B cell (primary cell): Measurements from ENCODE around the gene IPO13. TPM values are rescaled to one million over a fixed set of nuclear protein-coding genes. Genes with fewer than 3 reads are reported as not detected.

Experiments
- ATAC-seq: fragments of 200-7000 bp; cut with Tn5 transposase; one replicate; pipeline ENCODE4 v1.10.0; 2021; ENCODE audit warnings: low read depth, mild to moderate bottlenecking, moderate number of reproducible peaks, moderate library complexity
- CTCF ChIA-PET: fragments of 350-600 bp; sonication (Branson Sonifier 250); formaldehyde crosslinking; loops from one replicate; lab custom pipeline; 2021; ENCODE audit warnings: antibody characterized with exemption, inconsistent platforms; lab: Charles Lee
- POLR2A ChIA-PET: fragments of 350-600 bp; sonication (Branson Sonifier 250); formaldehyde crosslinking; loops from one replicate; lab custom pipeline; 2021; ENCODE audit warnings: antibody characterized with exemption; lab: Charles Lee
- DNase-seq: peaks from one replicate; pipeline ENCODE4 v3.0.0; 2013
- H2AFZ ChIP-seq: 2 replicates; pipeline ENCODE4 v1.6.1; 2012; ENCODE audit warnings: mild to moderate bottlenecking, low read depth, low read length; ENCODE audit not compliant: insufficient read depth, poor library complexity, severe bottlenecking
- H3K27ac ChIP-seq, 2 donors: 1 replicate in 1 of 2; 2 replicates in 1 of 2; pipeline ENCODE4 v1.5.1; 2012 to 2013; ENCODE audit warnings: low read length in 2 of 2, mild to moderate bottlenecking in 2 of 2, moderate library complexity in 1 of 2
- H3K27me3 ChIP-seq, 4 experiments: fragments of 200-600 bp in 1 of 4; sonication (generic) in 1 of 4; replicated peaks in 1 of 4; 1 replicate in 2 of 4; 2 replicates in 2 of 4; pipeline versions ENCODE4 v1.6.1 to v1.7.0; 2013 to 2016; ENCODE audit warnings: low read length in 3 of 4, mild to moderate bottlenecking in 2 of 4, mixed read lengths in 1 of 4, moderate library complexity in 1 of 4; ENCODE audit not compliant: insufficient read depth in 4 of 4, control insufficient read depth in 3 of 4; ENCODE audit errors: control extremely low read depth in 1 of 4
- H3K36me3 ChIP-seq, 2 experiments: replicated peaks in 1 of 2; 1 replicate in 1 of 2; 2 replicates in 1 of 2; pipeline versions ENCODE4 v1.6.1 to v1.7.1; 2013; ENCODE audit warnings: low read length in 1 of 2; ENCODE audit not compliant: insufficient read depth in 2 of 2, control insufficient read depth in 1 of 2; ENCODE audit errors: control extremely low read depth in 1 of 2, extremely low read depth in 1 of 2
- H3K4me1 ChIP-seq, 2 donors: fragments of 200-600 bp in 1 of 2; sonication (generic) in 1 of 2; 1 replicate in 1 of 2; 2 replicates in 1 of 2; pipeline versions ENCODE4 v1.5.1 to v1.6.1; 2013 to 2017; ENCODE audit warnings: low read length in 2 of 2; ENCODE audit not compliant: control insufficient read depth in 2 of 2, insufficient read depth in 2 of 2
- H3K4me2 ChIP-seq: replicated peaks from 2 replicates; pipeline ENCODE3; 2012; ENCODE audit warnings: mild to moderate bottlenecking, low read depth, low read length; ENCODE audit not compliant: poor library complexity, severe bottlenecking
- H3K4me3 ChIP-seq, 5 experiments: fragments of 200-600 bp in 1 of 5; sonication (generic) in 1 of 5; 1 replicate in 3 of 5; 2 replicates in 2 of 5; pipeline versions ENCODE4 v1.5.1 to v1.7.0; 2011 to 2016; ENCODE audit warnings: low read length in 4 of 5, mild to moderate bottlenecking in 4 of 5, low read depth in 2 of 5, control low read depth in 1 of 5, moderate library complexity in 1 of 5; ENCODE audit not compliant: insufficient read depth in 1 of 5; ENCODE audit errors: control extremely low read depth in 1 of 5, extremely low read depth in 1 of 5
- H3K79me2 ChIP-seq: fragments of 200-600 bp; sonication (generic); one replicate; pipeline ENCODE4 v1.6.0; 2016; ENCODE audit warnings: low read length; ENCODE audit not compliant: control insufficient read depth, insufficient read depth
- H3K9ac ChIP-seq: fragments of 200-600 bp; sonication (generic); 2 replicates; pipeline ENCODE4 v1.6.1; 2017; ENCODE audit warnings: mild to moderate bottlenecking, low read length, moderate library complexity
- H3K9me3 ChIP-seq, 3 donors: one replicate each; pipeline versions ENCODE4 v1.6.1 to v1.7.1; 2013; ENCODE audit warnings: low read length in 2 of 3; ENCODE audit not compliant: control insufficient read depth in 2 of 3, insufficient read depth in 1 of 3; ENCODE audit errors: control extremely low read depth in 1 of 3
- H4K20me1 ChIP-seq: 2 replicates; pipeline ENCODE4 v1.6.0; 2012; ENCODE audit warnings: mild to moderate bottlenecking, low read length; ENCODE audit not compliant: insufficient read depth, control insufficient read depth, poor library complexity, severe bottlenecking
- H3K27ac Mint-ChIP-seq: one replicate; pipeline ENCODE4 v1.8.0; 2021; ENCODE audit warnings: mixed read lengths
- H3K27me3 Mint-ChIP-seq: one replicate; pipeline ENCODE4 v1.8.0; 2021; ENCODE audit warnings: mixed read lengths
- H3K4me1 Mint-ChIP-seq: one replicate; pipeline ENCODE4 v1.8.0; 2021; ENCODE audit warnings: mixed read lengths
- H3K4me3 Mint-ChIP-seq: one replicate; pipeline ENCODE4 v1.8.0; 2021; ENCODE audit warnings: mixed read lengths
- H3K9me3 Mint-ChIP-seq: one replicate; pipeline ENCODE4 v1.8.0; 2022; ENCODE audit warnings: mixed read lengths; ENCODE audit not compliant: insufficient read depth
- EZH2 ChIP-seq: IDR thresholded peaks from 2 replicates; pipeline ENCODE4 v1.6.1; 2012; ENCODE audit warnings: borderline replicate concordance, low read depth, mild to moderate bottlenecking, moderate library complexity, low read length; ENCODE audit not compliant: insufficient read depth, poor library complexity, severe bottlenecking
- WGBS: methylation state at CpG from one replicate; pipeline ENCODE4 v1.1.5; 2013; ENCODE audit warnings: missing lambda C conversion rate; ENCODE audit not compliant: insufficient coverage; 5-methylcytosine and 5-hydroxymethylcytosine counted together
- intact Hi-C: fragments of 100-400 bp; cut with micrococcal nuclease; formaldehyde crosslinking; loops from one replicate; pipeline ENCODE4 v1.10.0; 2022
- polyA plus RNA-seq: library from polyadenylated mRNA; depleted of rRNA; stranded (reverse); fragments of >200 nt; gene quantifications from 2 replicates; pipeline ENCODE4 v1.2.3, GENCODE V29; 2012
- total RNA-seq, 2 donors: library from RNA; stranded (reverse); fragments of 120-200 nt in 1 of 2; gene quantifications; 1 replicate in 1 of 2; 2 replicates in 1 of 2; pipeline versions ENCODE4 v1.2.3 to v1.2.4, GENCODE V29; 2013 to 2022
- TF ChIP-seq, protein P1 (sequence below): fragments of 200-600 bp; IDR thresholded peaks from one replicate; pipeline ENCODE4 v1.8.0; 2022; ENCODE audit warnings: antibody characterized with exemption, mild to moderate bottlenecking

IPO13 gene
- total and polyA plus RNA-seq, 2 donors (not counting 1 experiment from before 2014, with no cell fraction given): 18.7 to 19.7 TPM

DNA sequence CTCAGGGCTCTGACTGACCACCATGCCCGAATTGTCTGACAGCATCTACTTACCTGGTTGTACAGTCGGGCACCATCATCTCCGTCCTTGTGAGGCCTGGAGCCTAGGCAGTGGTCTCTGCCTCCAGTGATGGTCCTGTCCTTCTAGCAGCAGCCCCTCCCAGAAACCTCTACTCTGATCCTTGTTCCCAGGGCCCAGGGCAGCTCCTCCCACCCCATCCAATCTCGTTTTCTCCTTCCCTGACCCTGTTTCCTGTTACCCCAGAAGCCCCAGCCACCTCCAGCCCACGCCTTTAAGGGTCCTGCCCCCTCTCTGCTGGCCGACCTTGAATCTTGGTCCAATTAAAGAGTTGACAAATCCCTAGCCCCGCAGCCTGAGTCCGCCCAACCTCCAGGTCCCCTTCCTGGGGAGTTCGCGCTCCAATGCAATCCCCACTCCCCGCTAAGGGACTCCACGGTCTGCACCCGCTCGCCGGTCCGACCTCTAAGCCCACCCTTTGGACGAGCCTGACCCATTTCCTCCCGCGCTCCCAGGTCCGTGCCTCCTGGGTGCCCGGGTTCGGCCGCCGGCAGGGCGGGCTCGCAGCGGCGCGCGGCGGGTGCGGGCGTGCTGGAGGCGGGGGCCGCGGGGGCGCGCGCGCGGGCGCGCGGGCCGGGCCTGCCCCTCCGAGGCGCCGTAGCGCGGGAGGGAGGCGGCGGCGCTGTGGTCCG lies 32.0 kb downstream of the IPO13 start, which contains the start of gene B4GALT2:
B4GALT2 (plus strand) TSS at position 660 of the 710 bp plus-strand sequence. CDS start 1,951 bp downstream, outside the sequence.
- Mint-ChIP-seq H3K27me3 (no peaks in the 10 kb centered on the region), H3K9me3 (no peaks in the 10 kb centered on the region), H3K27ac (peak within 1 kb of the TSS; percentile 69), H3K4me3 (peak within 1 kb of the TSS; percentile 97), H3K4me1 (peaks cover 63% of the 10 kb centered on the region)
- peaks cover 40% of the 10 kb centered on the region for H4K20me1 ChIP-seq
- peaks cover 16% of the 10 kb centered on the region for H3K79me2 ChIP-seq
- no peaks in the 10 kb centered on the region for H3K27me3 ChIP-seq
- H3K4me2 ChIP-seq: peak within 1 kb of the TSS; percentile 90
- no peaks in the 10 kb centered on the region for H3K9me3 ChIP-seq
- ATAC-seq (no peak), DNase-seq (peak; percentile 51)
- ChIA-PET POLR2A (no interaction called here), CTCF (no interaction called here)
- peaks cover 37 to 66% of the 10 kb centered on the region in 2 donors for H3K4me1 ChIP-seq
- TF ChIP-seq, protein P1, sequence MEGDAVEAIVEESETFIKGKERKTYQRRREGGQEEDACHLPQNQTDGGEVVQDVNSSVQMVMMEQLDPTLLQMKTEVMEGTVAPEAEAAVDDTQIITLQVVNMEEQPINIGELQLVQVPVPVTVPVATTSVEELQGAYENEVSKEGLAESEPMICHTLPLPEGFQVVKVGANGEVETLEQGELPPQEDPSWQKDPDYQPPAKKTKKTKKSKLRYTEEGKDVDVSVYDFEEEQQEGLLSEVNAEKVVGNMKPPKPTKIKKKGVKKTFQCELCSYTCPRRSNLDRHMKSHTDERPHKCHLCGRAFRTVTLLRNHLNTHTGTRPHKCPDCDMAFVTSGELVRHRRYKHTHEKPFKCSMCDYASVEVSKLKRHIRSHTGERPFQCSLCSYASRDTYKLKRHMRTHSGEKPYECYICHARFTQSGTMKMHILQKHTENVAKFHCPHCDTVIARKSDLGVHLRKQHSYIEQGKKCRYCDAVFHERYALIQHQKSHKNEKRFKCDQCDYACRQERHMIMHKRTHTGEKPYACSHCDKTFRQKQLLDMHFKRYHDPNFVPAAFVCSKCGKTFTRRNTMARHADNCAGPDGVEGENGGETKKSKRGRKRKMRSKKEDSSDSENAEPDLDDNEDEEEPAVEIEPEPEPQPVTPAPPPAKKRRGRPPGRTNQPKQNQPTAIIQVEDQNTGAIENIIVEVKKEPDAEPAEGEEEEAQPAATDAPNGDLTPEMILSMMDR: no peak
- TF ChIP-seq EZH2: no peak
- peaks cover 0 to 23% of the 10 kb centered on the region in 2 experiments for H3K36me3 ChIP-seq
- H2AFZ ChIP-seq: peak within 1 kb of the TSS; percentile 77
- peak within 1 kb of the TSS in 4 of 5 experiments; percentile 26 to 63 (median 48) for H3K4me3 ChIP-seq
- peak within 1 kb of the TSS; percentile 63 for H3K9ac ChIP-seq
- WGBS: 8% methylated on average over 54 of the region's 54 CpGs
- intact Hi-C loops: loop anchor here (10.0 kb wide), 2 partner anchors 274 to 1524 kb away; partner anchors contain the start of genes PPCS, ST3GAL3 and ZMYND12
- H3K27ac ChIP-seq: no peak within 1 kb of the TSS

DNA sequence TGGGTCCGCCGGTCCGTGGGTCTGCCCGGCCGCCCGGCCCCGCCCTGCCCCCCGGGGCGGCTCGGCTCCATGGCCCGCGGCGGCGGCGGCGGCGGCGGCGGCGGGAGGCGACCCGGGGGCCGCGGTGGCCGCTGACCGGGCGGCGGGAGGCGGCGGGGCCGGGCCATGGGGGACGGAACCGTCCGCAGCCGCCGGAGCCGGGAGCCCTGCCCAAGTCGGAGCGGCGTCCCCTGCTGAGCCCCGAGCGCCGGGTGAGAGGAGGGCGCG lies 32.4 kb downstream of the IPO13 start:
- peaks cover 16% of the 10 kb centered on the region for H3K79me2 ChIP-seq
- H3K9ac ChIP-seq: peak overlapping the region; percentile 63
- peak overlapping the region; percentile 90 for H3K4me2 ChIP-seq
- no peaks in the 10 kb centered on the region for H3K9me3 ChIP-seq
- DNase-seq: no peak
- H3K4me3 ChIP-seq: peak overlapping the region in 4 of 5 experiments; percentile 26 to 63 (median 48)
- no peak for ATAC-seq
- no peak for TF ChIP-seq EZH2
- TF ChIP-seq, protein P1: no peak
- no peak overlapping the region for H3K4me3 Mint-ChIP-seq
- H2AFZ ChIP-seq: peak overlapping the region; percentile 77
- no peaks in the 10 kb centered on the region for H3K27me3 ChIP-seq
- H3K36me3 ChIP-seq: peaks cover 0 to 23% of the 10 kb centered on the region in 2 experiments
- no peaks in the 10 kb centered on the region for H3K9me3 Mint-ChIP-seq
- under 1% methylated on average over 45 of the region's 45 CpGs for WGBS
- POLR2A ChIA-PET: interaction anchor here (0.6 kb wide), 1 partner anchor 9 kb away, joined by 4 read pairs; the partner anchor contains the start of gene DPH2
- peaks cover 40% of the 10 kb centered on the region for H4K20me1 ChIP-seq
- no peak overlapping the region for H3K27ac Mint-ChIP-seq
- peaks cover 58% of the 10 kb centered on the region for H3K4me1 Mint-ChIP-seq
- intact Hi-C loops: loop anchor here (10.0 kb wide), 2 partner anchors 274 to 1524 kb away; partner anchors contain the start of genes PPCS, ST3GAL3 and ZMYND12
- no peaks in the 10 kb centered on the region for H3K27me3 Mint-ChIP-seq
- CTCF ChIA-PET: no interaction called here
- H3K4me1 ChIP-seq: peaks cover 32 to 62% of the 10 kb centered on the region in 2 donors
- H3K27ac ChIP-seq: no peak overlapping the region
